ENCODE results near the gene RPS2. TPM values are rescaled to one million over a fixed set of nuclear protein-coding genes. Genes with fewer than 3 reads are reported as not detected.

RPS2 gene
- total RNA-seq, 1 experiment from 2014 or later, result 4,395 TPM

- no peak overlapping the region for H3K27ac Mint-ChIP-seq
- CTCF ChIA-PET, result interaction anchor here (1.2 to 3.0 kb wide), 6 partner anchors 19 to 63 kb away, joined by 4 to 13 read pairs (median 11); partner anchors contain the start of genes MSRB1, RPS2 and TBL3
- peaks cover 30% of the 10 kb centered on the region for H3K4me1 Mint-ChIP-seq
- POLR2A ChIA-PET, result interaction anchor here (1.7 kb wide), 1 partner anchor 42 kb away, joined by 7 read pairs; the partner anchor contains the start of gene RPS2
- no peak overlapping the region for H3K4me3 Mint-ChIP-seq
- no peaks in the 10 kb centered on the region for H3K36me3 Mint-ChIP-seq
- peaks cover 79% of the 10 kb centered on the region for H3K27me3 Mint-ChIP-seq (ENCODE audit: low read depth)
- ATAC-seq (no peak), DNase-seq (ENCODE audit: low spot score) (no peak)
- TF ChIP-seq ZNF416 (CRISPR knock-in tag; IDR thresholded peaks at IDR 0.05) (no peak), ZNF317 (CRISPR knock-in tag; IDR thresholded peaks at IDR 0.05; ENCODE audit: borderline replicate concordance, low read depth) (no peak), NR1H2 (CRISPR knock-in tag; IDR thresholded peaks at IDR 0.05) (no peak), ZNF138 (CRISPR knock-in tag; conservative IDR thresholded peaks at IDR 0.05) (no peak), USF2 (CRISPR knock-in tag; IDR thresholded peaks at IDR 0.05) (no peak), NR3C1 (CRISPR knock-in tag; conservative IDR thresholded peaks at IDR 0.05; ENCODE audit: low read depth) (no peak), ATF2 (CRISPR knock-in tag; IDR thresholded peaks at IDR 0.05; ENCODE audit: borderline replicate concordance, low read depth) (no peak), PRRX2 (CRISPR knock-in tag; IDR thresholded peaks at IDR 0.05) (no peak), MXD4 (CRISPR knock-in tag; IDR thresholded peaks at IDR 0.05; ENCODE audit: borderline replicate concordance) (no peak)
- H3K9me3 Mint-ChIP-seq, result peaks cover 3% of the 10 kb centered on the region
These were observed 42.3 kb downstream of the RPS2 start for GRCh38 chr16:1922357-1922756.

- Mint-ChIP-seq H3K4me1 (peaks cover 36% of the 10 kb centered on the region), H3K4me3 (peak overlapping the region; percentile 55), H3K27me3 (ENCODE audit: low read depth) (peaks cover 89% of the 10 kb centered on the region), H3K27ac (no peak overlapping the region), H3K36me3 (no peaks in the 10 kb centered on the region), H3K9me3 (peaks cover 3% of the 10 kb centered on the region)
- TF ChIP-seq ZSCAN18 (CRISPR knock-in tag; IDR thresholded peaks at IDR 0.05) (no peak), GABPB1 (CRISPR knock-in tag; IDR thresholded peaks at IDR 0.05) (no peak), SMAD4 (CRISPR knock-in tag; IDR thresholded peaks at IDR 0.05) (no peak), ATF6 (CRISPR knock-in tag; IDR thresholded peaks at IDR 0.05) (no peak), ZNF425 (CRISPR knock-in tag; conservative IDR thresholded peaks at IDR 0.05) (no peak), ZNF532 (CRISPR knock-in tag; IDR thresholded peaks at IDR 0.05; ENCODE audit: borderline replicate concordance) (no peak), USF2 (CRISPR knock-in tag; IDR thresholded peaks at IDR 0.05) (no peak), ZNF317 (CRISPR knock-in tag; IDR thresholded peaks at IDR 0.05; ENCODE audit: borderline replicate concordance, low read depth) (no peak), ATF1 (CRISPR knock-in tag; IDR thresholded peaks at IDR 0.05) (no peak), OVOL2 (CRISPR knock-in tag; IDR thresholded peaks at IDR 0.05; ENCODE audit: borderline replicate concordance) (no peak), SMAD3 (CRISPR knock-in tag; IDR thresholded peaks at IDR 0.05; ENCODE audit: borderline replicate concordance) (0 out of 2 replicates have a peak, but pooled peaks have one; percentile 27), SOX15 (CRISPR knock-in tag; IDR thresholded peaks at IDR 0.05) (no peak), SP1 (CRISPR knock-in tag; conservative IDR thresholded peaks at IDR 0.05) (peak; percentile 52; the same call in 1 of the 2 replicates), JUN (CRISPR knock-in tag; IDR thresholded peaks at IDR 0.05) (no peak)
- DNase-seq (ENCODE audit: low spot score), result peak; percentile 83
- CTCF ChIA-PET, result interaction anchor here (0.6 to 1.6 kb wide), 10 partner anchors 8 to 102 kb away, joined by 3 to 9 read pairs (median 4); partner anchors contain the start of gene MSRB1
- POLR2A ChIA-PET, result interaction anchor here (0.6 kb wide), 1 partner anchor 26 kb away, joined by 5 read pairs; no protein-coding TSS in a partner anchor
- peak; percentile 83 for ATAC-seq
These were observed 43.9 kb downstream of the RPS2 start for GRCh38 chr16:1920727-1921171.
